GM18526 (cell line): Measurements from ENCODE around the gene CYP4F8.

ENCODE experiments used
- POLR2A ChIP-seq: IDR thresholded peaks from 3 replicates; pipeline ENCODE4 v1.6.1; 2011; ENCODE audit not compliant: insufficient read length; ENCODE audit errors: extremely low read depth

Gene CYP4F8

GRCh38 chr19:15613338-15613737, 1.7 kb upstream of the CYP4F8 start:
- TF ChIP-seq POLR2A, result no peak

- no peak for TF ChIP-seq POLR2A
These were observed 508 bp downstream of the CYP4F8 start for GRCh38 chr19:15615526-15615925.

- no peak for TF ChIP-seq POLR2A
These were observed 1.2 kb downstream of the CYP4F8 start for GRCh38 chr19:15616183-15616582.

GRCh38 chr19:15616627-15617270, 1.7 kb downstream of the CYP4F8 start:
- TF ChIP-seq POLR2A, result no peak

GRCh38 chr19:15618321-15618720, 3.3 kb downstream of the CYP4F8 start:
- TF ChIP-seq POLR2A, result no peak

GRCh38 chr19:15621801-15622200, 6.8 kb downstream of the CYP4F8 start:
- TF ChIP-seq POLR2A, result no peak

GRCh38 chr19:15622991-15623390, 8.0 kb downstream of the CYP4F8 start:
- TF ChIP-seq POLR2A, result no peak

GRCh38 chr19:15623711-15624318, 8.8 kb downstream of the CYP4F8 start:
- TF ChIP-seq POLR2A, result no peak

GRCh38 chr19:15628236-15629002, 13.4 kb downstream of the CYP4F8 start:
- TF ChIP-seq POLR2A, result no peak

- no peak for TF ChIP-seq POLR2A
These were observed 14.2 kb downstream of the CYP4F8 start for GRCh38 chr19:15629003-15629880.

- TF ChIP-seq POLR2A, result no peak
These were observed 16.8 kb downstream of the CYP4F8 start for GRCh38 chr19:15631817-15632216.

GRCh38 chr19:15633082-15633835, 18.2 kb downstream of the CYP4F8 start:
- no peak for TF ChIP-seq POLR2A

GRCh38 chr19:15634105-15634504, 19.1 kb downstream of the CYP4F8 start:
- no peak for TF ChIP-seq POLR2A

- no peak for TF ChIP-seq POLR2A
These were observed 20.2 kb downstream of the CYP4F8 start for GRCh38 chr19:15635016-15635805.
